NCI-H2171 (cell line): Measurements from ENCODE around the gene SAMD4A.
"Not testable (repeated sequence)": the region's sequence is repeated elsewhere in the genome, so short reads cannot be mapped to it uniquely, and the experiment has no call there.

Experiments
- DNase-seq: peaks from one replicate; lab custom pipeline; 2025; lab: John Stamatoyannopoulos, UW

Gene SAMD4A

GRCh38 chr14:54735424-54735823 lies 168.5 kb downstream of the SAMD4A start:
- DNase-seq = no peak

DNA sequence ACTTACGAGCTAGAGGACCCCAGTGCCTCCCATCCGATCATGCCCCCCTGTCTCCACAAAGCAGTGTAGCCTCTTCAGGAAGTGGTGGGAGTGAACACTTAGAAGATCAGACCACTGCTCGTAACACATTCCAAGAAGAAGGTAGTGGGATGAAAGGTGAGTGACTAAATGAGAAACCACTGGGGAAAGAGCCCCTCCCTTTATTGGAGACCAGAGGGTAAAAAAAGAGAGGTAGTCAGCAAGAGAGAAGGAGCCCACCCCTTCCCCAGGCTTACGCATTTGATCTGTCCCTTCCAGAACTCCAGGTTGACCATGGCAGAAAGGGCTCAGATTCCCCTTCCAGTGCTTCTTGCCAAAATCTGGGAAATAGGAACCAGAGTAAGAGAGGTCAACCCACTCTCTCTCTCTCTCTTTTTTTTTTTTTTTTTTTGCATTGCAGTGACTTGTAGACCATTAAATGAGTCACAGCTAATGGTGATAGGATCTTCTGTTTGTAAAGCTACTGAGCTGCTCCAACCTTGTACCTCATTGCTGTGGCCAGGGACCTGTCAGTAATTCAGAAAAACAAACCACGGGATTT lies 170.3 kb downstream of the SAMD4A start:
- no peak for DNase-seq

DNA sequence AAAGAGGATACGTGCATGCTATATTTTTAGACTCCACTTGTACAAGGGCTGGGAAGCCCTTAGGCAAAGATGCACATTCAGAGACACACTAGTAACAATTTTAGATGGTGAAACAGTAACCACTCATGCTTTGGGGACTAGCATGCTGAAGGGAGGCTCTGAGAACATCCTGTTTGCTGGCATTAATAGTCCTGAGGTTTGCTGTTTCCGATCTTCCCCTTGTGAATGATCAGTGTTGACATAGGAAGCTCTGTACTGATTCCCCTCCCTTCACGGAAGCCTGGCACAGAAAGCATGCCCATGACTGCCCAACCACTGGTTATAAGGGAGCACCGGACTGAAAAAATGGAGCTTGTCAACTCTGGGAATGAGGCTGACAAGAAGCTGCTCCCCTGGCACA lies 171.1 kb downstream of the SAMD4A start:
- no peak for DNase-seq

DNA sequence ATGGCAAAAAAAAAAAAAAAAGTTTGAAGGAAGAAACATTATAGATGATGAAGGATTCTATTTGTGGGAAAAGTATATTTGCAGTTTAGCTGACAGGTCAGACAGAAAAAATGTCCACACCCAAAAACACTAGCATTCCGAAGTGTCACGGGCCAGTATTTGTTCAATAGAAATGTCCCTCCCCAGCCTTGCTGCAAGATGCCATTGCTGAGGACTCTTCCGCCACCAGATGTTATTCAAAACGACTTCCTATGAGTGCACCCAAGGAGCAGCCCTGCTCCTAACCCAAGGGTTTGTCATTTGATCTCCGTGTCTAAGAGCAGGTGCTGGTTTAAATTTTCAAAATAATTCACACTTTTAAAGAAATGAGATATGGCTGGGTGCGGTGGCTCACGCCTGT lies 172.6 kb downstream of the SAMD4A start:
- no peak for DNase-seq

DNA sequence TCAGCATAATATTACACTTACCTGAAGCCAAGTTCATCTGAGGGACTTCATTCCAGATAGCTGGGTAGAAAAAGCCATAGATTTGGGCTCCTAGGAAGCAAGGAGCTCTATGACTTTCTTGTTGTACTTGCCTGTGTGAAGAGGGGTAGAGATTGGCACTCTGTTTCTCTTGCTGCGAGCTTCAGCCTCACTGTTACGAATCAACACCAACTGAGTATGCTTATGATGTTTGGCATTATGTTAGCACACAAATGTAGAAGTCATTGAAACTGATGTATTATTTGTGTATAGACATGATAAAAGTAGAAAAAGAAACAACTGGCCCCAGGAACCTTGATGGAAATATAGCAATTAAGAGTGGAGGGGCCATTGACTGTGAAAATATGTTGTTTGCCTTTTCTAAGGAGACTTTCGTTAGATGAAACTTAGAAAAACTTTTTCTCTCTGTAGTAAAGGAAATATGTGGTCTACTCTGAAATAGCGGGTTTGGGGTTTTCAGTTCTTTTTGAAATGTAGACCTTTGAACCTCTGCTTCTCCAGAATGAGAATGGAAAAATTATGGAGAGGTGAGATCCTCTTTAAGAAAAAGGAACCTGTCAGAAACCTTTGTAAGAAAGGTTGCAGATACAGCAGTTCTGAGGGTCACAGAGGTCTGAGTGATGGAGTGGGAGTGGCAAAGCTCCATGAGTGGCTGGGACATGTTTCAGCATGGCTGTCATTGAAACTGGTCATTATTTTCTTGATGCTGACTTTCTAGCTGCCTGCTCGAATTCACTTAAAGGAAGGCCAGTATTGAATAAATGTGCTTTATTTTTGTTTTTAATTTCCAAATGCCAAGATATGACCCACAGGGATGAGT lies 175.8 kb downstream of the SAMD4A start:
- no peak for DNase-seq

GRCh38 chr14:54743382-54743781 lies 176.5 kb downstream of the SAMD4A start:
- no peak for DNase-seq

- DNase-seq = no peak
Measured at GRCh38 chr14:54746019-54746418, 179.1 kb downstream of the SAMD4A start.

DNA sequence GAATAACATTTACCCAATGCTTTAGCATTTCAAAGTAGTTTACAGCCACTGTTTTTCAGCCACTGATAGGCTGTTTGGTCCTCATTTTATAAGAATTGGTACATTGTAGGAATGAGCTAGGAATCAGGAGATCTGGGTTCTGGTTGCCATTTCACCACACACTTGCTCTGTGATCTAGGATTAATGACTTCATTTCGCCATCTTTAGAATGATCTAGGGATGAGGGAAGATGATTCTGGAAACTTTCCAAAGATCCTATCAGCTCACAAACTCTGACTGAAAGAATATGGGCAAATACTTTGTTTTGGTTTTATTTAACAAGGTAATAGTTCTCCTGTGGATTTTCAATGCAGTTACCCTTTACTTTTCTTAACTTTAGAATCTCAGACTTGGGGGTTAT lies 180.7 kb downstream of the SAMD4A start:
- no peak for DNase-seq

DNA sequence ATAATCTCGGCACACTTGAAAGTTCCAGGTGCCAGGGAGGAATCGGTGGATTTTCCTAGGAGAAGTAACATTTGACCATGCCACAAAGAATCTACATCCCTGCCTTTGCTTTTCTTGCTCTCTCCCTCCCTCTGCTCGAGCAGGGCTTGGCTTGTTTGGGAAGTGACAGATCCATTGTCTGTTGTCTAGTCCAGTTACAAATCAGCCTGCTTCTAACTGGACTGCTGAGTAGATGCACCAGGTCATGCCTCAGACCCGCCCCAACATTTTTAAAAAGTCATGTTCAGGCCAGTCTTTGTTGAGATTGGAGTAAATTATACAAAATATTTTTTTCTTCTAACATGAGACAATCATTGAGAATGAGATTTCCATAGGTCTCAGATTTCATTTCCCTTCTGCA lies 182.3 kb downstream of the SAMD4A start:
- no peak for DNase-seq

DNA sequence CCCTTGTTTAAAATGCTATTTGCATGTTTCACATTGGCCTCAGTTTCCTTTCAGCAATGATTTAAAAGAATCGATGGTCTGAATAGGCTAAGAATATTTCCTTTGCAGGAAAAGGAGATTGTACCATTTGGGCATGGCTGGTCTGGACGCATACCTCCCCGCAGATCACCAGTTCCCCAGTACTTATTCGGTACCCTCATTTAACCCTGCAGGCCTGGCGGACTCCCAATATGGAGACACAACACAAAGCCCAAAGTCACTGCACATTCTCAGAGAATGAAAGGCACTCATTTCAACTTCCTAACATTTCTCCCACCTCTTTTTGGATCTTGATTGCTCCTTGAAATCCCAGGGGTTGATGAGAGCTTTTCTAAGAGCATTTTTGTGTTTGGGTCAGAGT lies 182.8 kb downstream of the SAMD4A start:
- DNase-seq = no peak

DNA sequence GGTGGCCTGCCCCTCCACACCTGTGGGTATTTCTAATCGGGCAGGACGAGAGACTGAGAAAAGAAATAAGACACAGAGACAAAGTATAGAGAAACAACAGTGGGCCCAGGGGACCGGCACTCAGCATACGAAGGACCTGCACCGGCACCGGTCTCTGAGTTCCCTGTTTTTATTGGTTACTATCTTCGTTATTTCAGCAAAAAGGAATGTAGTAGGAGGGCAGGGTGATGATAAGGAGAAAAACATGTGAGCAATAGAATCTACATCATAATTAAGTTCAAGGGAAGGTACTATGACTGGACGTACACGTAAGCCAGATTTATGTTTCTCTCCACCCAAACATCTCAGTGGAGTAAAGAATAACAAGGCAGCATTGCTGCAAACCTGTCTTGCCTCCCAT lies 185.7 kb downstream of the SAMD4A start:
- not testable (repeated sequence) for DNase-seq

DNA sequence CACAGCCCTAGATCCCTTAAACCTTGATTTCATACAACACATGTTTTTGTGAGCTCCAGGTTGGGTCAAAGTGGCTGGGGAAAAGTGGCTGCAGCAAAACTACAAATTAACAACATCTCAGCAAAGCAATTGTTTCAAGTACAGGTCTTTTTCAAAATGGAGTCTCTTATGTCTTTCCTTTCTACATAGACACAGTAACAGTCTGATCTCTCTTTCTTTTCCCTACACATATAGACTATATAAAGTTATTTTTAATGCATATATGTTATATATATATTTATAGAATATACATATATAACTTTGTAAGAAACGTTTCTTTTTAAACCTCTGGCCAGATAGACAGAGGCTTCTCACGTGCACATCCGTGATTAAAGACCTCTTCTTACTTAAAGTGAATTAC lies 186.5 kb downstream of the SAMD4A start:
- not testable (repeated sequence) for DNase-seq

GRCh38 chr14:54754116-54754622 lies 187.2 kb downstream of the SAMD4A start:
- DNase-seq = no peak

DNA sequence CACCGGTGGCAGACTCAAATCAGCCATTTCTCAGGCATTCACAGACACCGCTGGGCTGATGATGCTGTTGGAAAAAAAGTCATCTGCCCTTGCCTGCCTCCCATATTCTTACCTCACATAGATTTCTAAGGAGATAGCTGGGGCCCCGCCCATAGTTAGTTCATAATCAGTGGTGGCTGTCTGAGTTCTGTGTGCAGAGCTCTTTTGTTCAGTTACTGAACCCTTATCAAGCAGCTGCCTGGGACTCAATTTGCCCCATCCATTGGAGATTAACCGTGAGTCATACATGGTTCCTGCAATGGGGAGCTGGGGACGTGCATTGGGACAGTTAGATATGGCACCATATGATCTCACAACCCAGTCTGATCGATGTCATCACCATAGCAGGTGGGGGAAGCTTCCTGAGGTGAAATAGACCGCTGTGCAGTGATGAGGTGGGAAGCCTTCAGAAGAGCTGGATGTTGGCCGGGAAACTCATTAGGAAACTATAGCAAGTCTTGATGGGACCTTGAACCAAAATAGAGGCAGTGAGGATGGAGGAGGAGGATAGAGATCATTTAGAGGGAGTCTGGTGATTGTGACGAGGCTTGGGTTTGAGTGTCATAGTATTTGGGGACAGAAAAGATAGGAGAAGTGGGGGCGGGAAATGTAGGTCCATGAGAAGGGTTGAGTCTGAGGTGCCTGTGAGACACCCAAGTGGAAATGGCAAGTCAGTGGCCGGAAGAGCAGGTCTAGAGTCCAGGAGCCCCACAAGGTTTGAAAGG lies 187.9 kb downstream of the SAMD4A start:
- no peak for DNase-seq

GRCh38 chr14:54756656-54757392 lies 189.9 kb downstream of the SAMD4A start:
- no peak for DNase-seq

GRCh38 chr14:54758041-54758440 lies 191.1 kb downstream of the SAMD4A start:
- no peak for DNase-seq

DNA sequence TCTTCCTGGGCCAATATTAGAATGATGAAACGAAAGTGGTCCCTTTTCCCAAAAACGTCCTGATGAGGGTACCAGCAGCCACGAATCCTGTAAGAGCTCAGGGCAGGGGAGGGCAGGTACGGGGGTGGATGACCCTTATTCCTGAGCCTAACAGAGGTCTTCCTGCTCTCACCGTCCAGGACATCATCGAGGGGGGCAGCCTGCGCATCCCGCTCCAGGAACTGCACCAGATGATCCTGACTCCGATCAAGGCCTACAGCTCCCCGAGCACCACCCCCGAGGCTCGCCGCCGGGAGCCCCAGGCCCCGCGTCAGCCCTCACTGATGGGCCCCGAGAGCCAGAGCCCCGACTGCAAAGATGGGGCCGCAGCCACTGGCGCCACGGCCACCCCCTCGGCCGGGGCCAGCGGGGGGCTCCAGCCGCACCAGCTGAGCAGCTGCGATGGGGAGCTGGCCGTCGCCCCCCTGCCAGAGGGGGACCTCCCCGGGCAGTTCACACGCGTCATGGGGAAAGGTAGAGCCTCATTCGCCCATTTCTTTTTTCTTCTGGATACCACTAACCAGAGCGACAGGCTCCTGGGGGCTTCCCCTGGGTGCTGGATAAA lies 193.2 kb downstream of the SAMD4A start:
- DNase-seq = no peak

- DNase-seq = no peak
Measured at GRCh38 chr14:54760866-54761575, 194.1 kb downstream of the SAMD4A start.

GRCh38 chr14:54761835-54762234 lies 194.9 kb downstream of the SAMD4A start:
- no peak for DNase-seq

- no peak for DNase-seq
Measured at GRCh38 chr14:54762296-54762695, 195.4 kb downstream of the SAMD4A start.

DNA sequence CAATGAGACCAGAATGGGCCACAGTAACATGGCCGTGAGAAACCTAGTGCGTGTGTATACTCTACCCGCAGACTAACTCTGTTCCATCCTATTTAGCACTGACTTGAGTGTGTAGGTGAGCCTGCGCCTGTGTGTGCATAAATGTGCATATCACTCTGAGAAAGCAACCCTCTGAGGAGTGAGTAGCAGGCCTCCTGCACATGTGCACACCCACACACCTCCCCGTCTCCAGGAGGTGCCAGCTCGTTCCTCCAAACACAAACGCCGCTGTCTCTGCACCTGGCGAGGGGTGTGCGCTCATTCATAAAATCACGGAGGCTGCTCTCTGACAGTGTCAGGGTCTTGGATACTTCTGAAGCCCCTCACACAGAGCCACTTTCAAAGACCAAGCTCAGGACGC lies 196.8 kb downstream of the SAMD4A start:
- DNase-seq = no peak
